Measurements from ENCODE around the gene ILF3.

Gene ILF3

GRCh38 chr19:10737722-10738121, 83.6 kb downstream of the ILF3 start:
- DNase-seq, result no peak

GRCh38 chr19:10740798-10741197, 86.7 kb downstream of the ILF3 start:
- no peak for DNase-seq
